Measurements from ENCODE around the gene NTN4. TPM values are rescaled to one million over a fixed set of nuclear protein-coding genes. Genes with fewer than 3 reads are reported as not detected.

Gene NTN4
- total RNA-seq, 5 donors from 2014 or later (not counting 1 experiment from before 2014, with no cell fraction given) = 0.53 to 4.1 (median 1.3) TPM

- WGBS (ENCODE audit: insufficient coverage) = no CpG with 5 or more reads among the region's 6 CpGs
- no peaks in the 10 kb centered on the region for H3K4me1 Mint-ChIP-seq
- ATAC-seq (replicated peaks in 1 of 4) = no peak
- Histone ChIP-seq H3K9me3 (no peaks in the 10 kb centered on the region), H3K27me3 (replicated peaks in 1 of 2; ENCODE audit: control insufficient read depth in 2 of 2, extremely low read depth in 1 of 2, insufficient read depth in 2 of 2, low read length in 1 of 2) (no peaks in the 10 kb centered on the region), H3K4me1 (ENCODE audit: control insufficient read depth in 1 of 2, extremely low read depth in 1 of 2, insufficient read depth in 2 of 2, low read length in 2 of 2) (no peaks in the 10 kb centered on the region), H3K27ac (ENCODE audit: low read length) (no peak overlapping the region), H3K4me3 (ENCODE audit: control insufficient read depth in 1 of 2, extremely low read depth in 1 of 2, low read length in 1 of 2) (no peak overlapping the region), H3K36me3 (ENCODE audit: control insufficient read depth in 2 of 2, extremely low read depth in 1 of 2, insufficient read depth in 1 of 2, low read length in 1 of 2) (no peaks in the 10 kb centered on the region)
- H3K36me3 Mint-ChIP-seq = no peaks in the 10 kb centered on the region
- no peak overlapping the region for H3K27ac Mint-ChIP-seq
- H3K4me3 Mint-ChIP-seq = no peak overlapping the region
- peaks cover 28 to 44% of the 10 kb centered on the region in 2 donors for H3K27me3 Mint-ChIP-seq
- no peak for DNase-seq
- ChIA-PET POLR2A (no interaction called here), CTCF (no interaction called here)
- H3K9me3 Mint-ChIP-seq = no peaks in the 10 kb centered on the region
Measured at GRCh38 chr12:95767703-95768102, 22.9 kb downstream of the NTN4 start.

GRCh38 chr12:95766356-95767019, 24.1 kb downstream of the NTN4 start:
- no peak overlapping the region for H3K4me3 ChIP-seq (ENCODE audit: control insufficient read depth in 1 of 2, extremely low read depth in 1 of 2, low read length in 1 of 2)
- Mint-ChIP-seq H3K4me1 (no peaks in the 10 kb centered on the region), H3K27ac (no peak overlapping the region), H3K4me3 (no peak overlapping the region), H3K27me3 (peaks cover 23 to 38% of the 10 kb centered on the region in 2 donors), H3K9me3 (no peaks in the 10 kb centered on the region), H3K36me3 (no peaks in the 10 kb centered on the region)
- H3K27me3 ChIP-seq (replicated peaks in 1 of 2; ENCODE audit: control insufficient read depth in 2 of 2, extremely low read depth in 1 of 2, insufficient read depth in 2 of 2, low read length in 1 of 2) = peaks cover 0 to under 1% of the 10 kb centered on the region in 2 experiments
- 85% methylated on average over 3 of the region's 7 CpGs for WGBS (ENCODE audit: insufficient coverage)
- CTCF ChIA-PET = no interaction called here
- POLR2A ChIA-PET = no interaction called here
- DNase-seq (no peak), ATAC-seq (replicated peaks in 1 of 4) (no peak)
- no peaks in the 10 kb centered on the region for H3K9me3 ChIP-seq
- no peaks in the 10 kb centered on the region for H3K4me1 ChIP-seq (ENCODE audit: control insufficient read depth in 1 of 2, extremely low read depth in 1 of 2, insufficient read depth in 2 of 2, low read length in 2 of 2)
- no peak overlapping the region for H3K27ac ChIP-seq (ENCODE audit: low read length)
- no peaks in the 10 kb centered on the region for H3K36me3 ChIP-seq (ENCODE audit: control insufficient read depth in 2 of 2, extremely low read depth in 1 of 2, insufficient read depth in 1 of 2, low read length in 1 of 2)

GRCh38 chr12:95764848-95765247, 25.7 kb downstream of the NTN4 start:
- ChIA-PET POLR2A (no interaction called here), CTCF (interaction anchor here in 1 of 2 donors (0.6 kb wide), 1 partner anchor 799 kb away, joined by 3 read pairs; no protein-coding TSS in a partner anchor)
- H3K4me3 Mint-ChIP-seq = no peak overlapping the region
- H3K27me3 Mint-ChIP-seq = peaks cover 26 to 38% of the 10 kb centered on the region in 2 donors
- Histone ChIP-seq H3K4me3 (ENCODE audit: control insufficient read depth in 1 of 2, extremely low read depth in 1 of 2, low read length in 1 of 2) (no peak overlapping the region), H3K27ac (ENCODE audit: low read length) (no peak overlapping the region), H3K27me3 (replicated peaks in 1 of 2; ENCODE audit: control insufficient read depth in 2 of 2, extremely low read depth in 1 of 2, insufficient read depth in 2 of 2, low read length in 1 of 2) (peaks cover 0 to 4% of the 10 kb centered on the region in 2 experiments), H3K9me3 (no peaks in the 10 kb centered on the region), H3K36me3 (ENCODE audit: control insufficient read depth in 2 of 2, extremely low read depth in 1 of 2, insufficient read depth in 1 of 2, low read length in 1 of 2) (no peaks in the 10 kb centered on the region), H3K4me1 (ENCODE audit: control insufficient read depth in 1 of 2, extremely low read depth in 1 of 2, insufficient read depth in 2 of 2, low read length in 2 of 2) (no peaks in the 10 kb centered on the region)
- DNase-seq (no peak), ATAC-seq (replicated peaks in 1 of 4) (no peak)
- no peaks in the 10 kb centered on the region for H3K9me3 Mint-ChIP-seq
- no CpG with 5 or more reads among the region's 1 CpG for WGBS (ENCODE audit: insufficient coverage)
- no peaks in the 10 kb centered on the region for H3K4me1 Mint-ChIP-seq
- H3K27ac Mint-ChIP-seq = no peak overlapping the region
- no peaks in the 10 kb centered on the region for H3K36me3 Mint-ChIP-seq

GRCh38 chr12:95763809-95764253, 26.7 kb downstream of the NTN4 start:
- no peak overlapping the region for H3K27ac ChIP-seq (ENCODE audit: low read length)
- POLR2A ChIA-PET = no interaction called here
- no peak overlapping the region for H3K4me3 ChIP-seq (ENCODE audit: control insufficient read depth in 1 of 2, extremely low read depth in 1 of 2, low read length in 1 of 2)
- no peak for DNase-seq
- no peak overlapping the region for H3K27ac Mint-ChIP-seq
- H3K27me3 ChIP-seq (replicated peaks in 1 of 2; ENCODE audit: control insufficient read depth in 2 of 2, extremely low read depth in 1 of 2, insufficient read depth in 2 of 2, low read length in 1 of 2) = peaks cover 0 to 4% of the 10 kb centered on the region in 2 experiments
- CTCF ChIA-PET = no interaction called here
- H3K27me3 Mint-ChIP-seq = peaks cover 24 to 34% of the 10 kb centered on the region in 2 donors
- no peaks in the 10 kb centered on the region for H3K36me3 ChIP-seq (ENCODE audit: control insufficient read depth in 2 of 2, extremely low read depth in 1 of 2, insufficient read depth in 1 of 2, low read length in 1 of 2)
- H3K9me3 ChIP-seq = no peaks in the 10 kb centered on the region
- no peak overlapping the region for H3K4me3 Mint-ChIP-seq
- H3K4me1 Mint-ChIP-seq = no peaks in the 10 kb centered on the region
- ATAC-seq (replicated peaks in 1 of 4) = no peak
- peaks cover 0 to 4% (median 0%) of the 10 kb centered on the region in 3 donors for H3K9me3 Mint-ChIP-seq
- H3K4me1 ChIP-seq (ENCODE audit: control insufficient read depth in 1 of 2, extremely low read depth in 1 of 2, insufficient read depth in 2 of 2, low read length in 2 of 2) = no peaks in the 10 kb centered on the region
- no peaks in the 10 kb centered on the region for H3K36me3 Mint-ChIP-seq

GRCh38 chr12:95762123-95762785, 28.3 kb downstream of the NTN4 start:
- Mint-ChIP-seq H3K27me3 (peaks cover 15 to 25% of the 10 kb centered on the region in 2 donors), H3K9me3 (peaks cover 0 to 4% (median 0%) of the 10 kb centered on the region in 3 donors), H3K4me3 (no peak overlapping the region), H3K36me3 (no peaks in the 10 kb centered on the region), H3K27ac (no peak overlapping the region), H3K4me1 (no peaks in the 10 kb centered on the region)
- Histone ChIP-seq H3K4me3 (ENCODE audit: control insufficient read depth in 1 of 2, extremely low read depth in 1 of 2, low read length in 1 of 2) (no peak overlapping the region), H3K4me1 (ENCODE audit: control insufficient read depth in 1 of 2, extremely low read depth in 1 of 2, insufficient read depth in 2 of 2, low read length in 2 of 2) (no peaks in the 10 kb centered on the region), H3K9me3 (no peaks in the 10 kb centered on the region), H3K36me3 (ENCODE audit: control insufficient read depth in 2 of 2, extremely low read depth in 1 of 2, insufficient read depth in 1 of 2, low read length in 1 of 2) (no peaks in the 10 kb centered on the region), H3K27ac (ENCODE audit: low read length) (no peak overlapping the region), H3K27me3 (replicated peaks in 1 of 2; ENCODE audit: control insufficient read depth in 2 of 2, extremely low read depth in 1 of 2, insufficient read depth in 2 of 2, low read length in 1 of 2) (peaks cover 0 to 4% of the 10 kb centered on the region in 2 experiments)
- ATAC-seq (replicated peaks in 1 of 4) (no peak), DNase-seq (no peak)
- POLR2A ChIA-PET = no interaction called here
- CTCF ChIA-PET = interaction anchor here (0.6 to 0.7 kb wide), 2 partner anchors 19 to 246 kb away, joined by 3 to 4 read pairs; no protein-coding TSS in a partner anchor
- WGBS (ENCODE audit: insufficient coverage) = 76% methylated on average over 2 of the region's 3 CpGs

- peaks cover 9 to 24% of the 10 kb centered on the region in 2 donors for H3K27me3 Mint-ChIP-seq
- POLR2A ChIA-PET = interaction anchor here in 1 of 2 donors (0.6 kb wide), 1 partner anchor 50 kb away, joined by 4 read pairs; no protein-coding TSS in a partner anchor
- peaks cover 0 to 4% (median 0%) of the 10 kb centered on the region in 3 donors for H3K9me3 Mint-ChIP-seq
- no peaks in the 10 kb centered on the region for H3K4me1 ChIP-seq (ENCODE audit: control insufficient read depth in 1 of 2, extremely low read depth in 1 of 2, insufficient read depth in 2 of 2, low read length in 2 of 2)
- no peaks in the 10 kb centered on the region for H3K9me3 ChIP-seq
- no peak overlapping the region for H3K27ac ChIP-seq (ENCODE audit: low read length)
- H3K36me3 ChIP-seq (ENCODE audit: control insufficient read depth in 2 of 2, extremely low read depth in 1 of 2, insufficient read depth in 1 of 2, low read length in 1 of 2) = no peaks in the 10 kb centered on the region
- no peak overlapping the region for H3K4me3 ChIP-seq (ENCODE audit: control insufficient read depth in 1 of 2, extremely low read depth in 1 of 2, low read length in 1 of 2)
- DNase-seq (no peak), ATAC-seq (replicated peaks in 1 of 4) (no peak)
- H3K27ac Mint-ChIP-seq = no peak overlapping the region
- H3K4me3 Mint-ChIP-seq = no peak overlapping the region
- H3K27me3 ChIP-seq (replicated peaks in 1 of 2; ENCODE audit: control insufficient read depth in 2 of 2, extremely low read depth in 1 of 2, insufficient read depth in 2 of 2, low read length in 1 of 2) = peaks cover 0 to 4% of the 10 kb centered on the region in 2 experiments
- no peaks in the 10 kb centered on the region for H3K4me1 Mint-ChIP-seq
- no peaks in the 10 kb centered on the region for H3K36me3 Mint-ChIP-seq
- 100% methylated on average over 1 of the region's 3 CpGs for WGBS (ENCODE audit: insufficient coverage)
- CTCF ChIA-PET = no interaction called here
Measured at GRCh38 chr12:95760371-95760770, 30.2 kb downstream of the NTN4 start.
